Prostate gland (tissue), 2 donors: ENCODE results near the gene PITPNC1.

ENCODE experiments used
- CTCF ChIP-seq, 4 experiments: fragments of 200-600 bp in 2 of 4; fragments of 450-650 bp in 2 of 4; sonication (generic) in 2 of 4; IDR thresholded peaks; 1 replicate in 3 of 4; 2 replicates in 1 of 4; pipeline ENCODE4 v1.5.1; 2016 to 2019; ENCODE audit warnings: antibody characterized with exemption in 4 of 4, mild to moderate bottlenecking in 2 of 4, moderate library complexity in 2 of 4
- POLR2A ChIP-seq: fragments of 450-650 bp; IDR thresholded peaks from one replicate; pipeline ENCODE4 v1.6.1; 2016; ENCODE audit warnings: antibody characterized with exemption, mild to moderate bottlenecking

GRCh38 chr17:67520252-67520906 lies 143.3 kb downstream of the PITPNC1 start:
- no peak for TF ChIP-seq POLR2A
- TF ChIP-seq CTCF (IDR thresholded peaks at IDR 0.05) = no peak
